Ectodermal cell (in vitro differentiated cells): ENCODE results near the gene CRY2.

ENCODE experiments used
- H3K27ac ChIP-seq: 2 replicates; pipeline ENCODE4 v1.7.0; 2013; ENCODE audit warnings: mild to moderate bottlenecking, low read depth, low read length; ENCODE audit not compliant: insufficient read depth, poor library complexity, severe bottlenecking
- H3K27me3 ChIP-seq: 2 replicates; pipeline ENCODE4 v1.7.0; 2013; ENCODE audit warnings: mild to moderate bottlenecking, low read length; ENCODE audit not compliant: insufficient read depth, control insufficient read depth, poor library complexity, severe bottlenecking
- H3K36me3 ChIP-seq: one replicate; pipeline ENCODE4 v1.7.0; 2013; ENCODE audit warnings: low read length; ENCODE audit not compliant: control insufficient read depth, insufficient read depth
- H3K4me1 ChIP-seq: one replicate; pipeline ENCODE4 v1.7.0; 2013; ENCODE audit warnings: low read length; ENCODE audit not compliant: control insufficient read depth, insufficient read depth
- H3K4me3 ChIP-seq: 2 replicates; pipeline ENCODE4 v1.7.0; 2013; ENCODE audit warnings: low read depth, low read length, control low read depth; ENCODE audit not compliant: insufficient read depth
- H3K9me3 ChIP-seq: 2 replicates; pipeline ENCODE4 v1.7.0; 2013; ENCODE audit warnings: mild to moderate bottlenecking, low read length, moderate library complexity; ENCODE audit not compliant: control insufficient read depth
- WGBS, 2 experiments: methylation state at CpG; one replicate each; pipeline ENCODE4 v1.1.7; 2013; ENCODE audit warnings: missing lambda C conversion rate in 2 of 2; 5-methylcytosine and 5-hydroxymethylcytosine counted together

The CRY2 gene

GRCh38 chr11:45886816-45887520, 39.7 kb downstream of the CRY2 start:
- 83 to 84% methylated on average over 3 to 4 of the region's 4 CpGs for WGBS, 2 experiments
- Histone ChIP-seq H3K27ac (no peak overlapping the region), H3K36me3 (no peaks in the 10 kb centered on the region), H3K9me3 (no peaks in the 10 kb centered on the region), H3K27me3 (peaks cover 18% of the 10 kb centered on the region), H3K4me3 (no peak overlapping the region), H3K4me1 (peaks cover 5% of the 10 kb centered on the region)

- Histone ChIP-seq H3K9me3 (no peaks in the 10 kb centered on the region), H3K27ac (no peak overlapping the region), H3K4me3 (no peak overlapping the region), H3K27me3 (peaks cover 18% of the 10 kb centered on the region), H3K4me1 (peaks cover 5% of the 10 kb centered on the region), H3K36me3 (no peaks in the 10 kb centered on the region)
- WGBS, 2 experiments: 95% methylated on average over 10 of the region's 10 CpGs
Measured at GRCh38 chr11:45887587-45887986, 40.3 kb downstream of the CRY2 start.

- H3K4me1 ChIP-seq: peaks cover 15% of the 10 kb centered on the region
- no peak overlapping the region for H3K27ac ChIP-seq
- peaks cover 18% of the 10 kb centered on the region for H3K27me3 ChIP-seq
- 87 to 90% methylated on average over 8 of the region's 8 CpGs for WGBS, 2 experiments
- no peaks in the 10 kb centered on the region for H3K9me3 ChIP-seq
- no peaks in the 10 kb centered on the region for H3K36me3 ChIP-seq
- H3K4me3 ChIP-seq: no peak overlapping the region
Measured at GRCh38 chr11:45889555-45889954, 42.3 kb downstream of the CRY2 start.

GRCh38 chr11:45889966-45890365, 42.7 kb downstream of the CRY2 start:
- Histone ChIP-seq H3K36me3 (no peaks in the 10 kb centered on the region), H3K4me1 (peaks cover 12% of the 10 kb centered on the region)

GRCh38 chr11:45890886-45891550, 43.7 kb downstream of the CRY2 start:
- no peak overlapping the region for H3K4me3 ChIP-seq
- no peak overlapping the region for H3K27ac ChIP-seq
- no peaks in the 10 kb centered on the region for H3K9me3 ChIP-seq
- H3K36me3 ChIP-seq: no peaks in the 10 kb centered on the region
- WGBS, 2 experiments: 90 to 91% methylated on average over 9 of the region's 9 CpGs
- peaks cover 10% of the 10 kb centered on the region for H3K27me3 ChIP-seq
- peaks cover 11% of the 10 kb centered on the region for H3K4me1 ChIP-seq

More at GRCh38 chr11:45889966-45890365, 42.7 kb downstream of the CRY2 start:
- Histone ChIP-seq H3K9me3 (no peaks in the 10 kb centered on the region), H3K27ac (no peak overlapping the region), H3K4me3 (no peak overlapping the region), H3K27me3 (peaks cover 16% of the 10 kb centered on the region)
- 94 to 96% methylated on average over 9 of the region's 9 CpGs for WGBS, 2 experiments

- WGBS, 2 experiments: 70 to 78% methylated on average over 5 of the region's 5 CpGs
- peaks cover 22% of the 10 kb centered on the region for H3K4me1 ChIP-seq
- peaks cover 6% of the 10 kb centered on the region for H3K27me3 ChIP-seq
Measured at GRCh38 chr11:45892856-45893255, 45.6 kb downstream of the CRY2 start.

GRCh38 chr11:45894555-45895247, 47.4 kb downstream of the CRY2 start:
- Histone ChIP-seq H3K4me1 (peaks cover 30% of the 10 kb centered on the region), H3K36me3 (no peaks in the 10 kb centered on the region), H3K9me3 (no peaks in the 10 kb centered on the region), H3K27me3 (peaks cover 6% of the 10 kb centered on the region), H3K4me3 (no peak overlapping the region), H3K27ac (no peak overlapping the region)
- 88 to 90% methylated on average over 6 of the region's 6 CpGs for WGBS, 2 experiments

More at GRCh38 chr11:45892856-45893255, 45.6 kb downstream of the CRY2 start:
- H3K36me3 ChIP-seq: no peaks in the 10 kb centered on the region
- H3K9me3 ChIP-seq: no peaks in the 10 kb centered on the region
- H3K4me3 ChIP-seq: no peak overlapping the region
- no peak overlapping the region for H3K27ac ChIP-seq

- peaks cover 30% of the 10 kb centered on the region for H3K4me1 ChIP-seq
- H3K4me3 ChIP-seq: no peak overlapping the region
- H3K27ac ChIP-seq: no peak overlapping the region
- 90% methylated on average over 6 of the region's 8 CpGs for WGBS, 2 experiments
- peaks cover 11% of the 10 kb centered on the region for H3K27me3 ChIP-seq
- no peaks in the 10 kb centered on the region for H3K9me3 ChIP-seq
- H3K36me3 ChIP-seq: no peaks in the 10 kb centered on the region
Measured at GRCh38 chr11:45895553-45896259, 48.4 kb downstream of the CRY2 start.

GRCh38 chr11:45896422-45896984, 49.2 kb downstream of the CRY2 start:
- 14 to 17% methylated on average over 19 of the region's 19 CpGs for WGBS, 2 experiments
- Histone ChIP-seq H3K4me3 (no peak overlapping the region), H3K27ac (peak overlapping the region; percentile 44), H3K4me1 (peaks cover 37% of the 10 kb centered on the region), H3K9me3 (no peaks in the 10 kb centered on the region), H3K27me3 (peaks cover 17% of the 10 kb centered on the region), H3K36me3 (no peaks in the 10 kb centered on the region)
